HG02840 (cell line): Measurements from ENCODE around the gene ESR2.
"Not testable (repeated sequence)": the region's sequence is repeated elsewhere in the genome, so short reads cannot be mapped to it uniquely, and the experiment has no call there.

Source experiments
- ATAC-seq: cut with Tn5 transposase; IDR thresholded peaks from one replicate; pipeline ENCODE4 v1.9.1; 2021; ENCODE audit warnings: mild to moderate bottlenecking, moderate library complexity, moderate number of reproducible peaks; ENCODE audit not compliant: unreplicated experiment, low FRiP score

The ESR2 gene

DNA sequence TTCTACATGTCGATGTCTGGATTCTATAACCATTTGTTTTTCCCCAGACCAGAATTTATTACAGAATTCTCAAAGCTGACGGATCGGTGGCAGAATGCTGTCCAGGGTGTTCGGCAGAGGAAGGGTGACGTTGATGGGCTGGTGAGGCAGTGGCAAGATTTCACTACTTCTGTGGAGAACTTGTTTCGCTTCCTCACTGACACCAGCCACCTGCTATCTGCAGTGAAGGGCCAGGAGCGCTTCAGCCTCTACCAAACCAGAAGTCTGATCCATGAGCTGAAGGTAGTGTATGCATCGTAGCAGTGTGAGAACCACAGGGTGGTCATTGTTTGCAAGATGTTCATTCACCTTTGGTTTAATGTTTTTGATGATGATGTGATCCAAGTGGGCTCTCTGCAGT, 124.0 kb downstream of the ESR2 start:
- ATAC-seq = no peak

GRCh38 chr14:64159588-64159987, 134.6 kb downstream of the ESR2 start:
- no peak for ATAC-seq

DNA sequence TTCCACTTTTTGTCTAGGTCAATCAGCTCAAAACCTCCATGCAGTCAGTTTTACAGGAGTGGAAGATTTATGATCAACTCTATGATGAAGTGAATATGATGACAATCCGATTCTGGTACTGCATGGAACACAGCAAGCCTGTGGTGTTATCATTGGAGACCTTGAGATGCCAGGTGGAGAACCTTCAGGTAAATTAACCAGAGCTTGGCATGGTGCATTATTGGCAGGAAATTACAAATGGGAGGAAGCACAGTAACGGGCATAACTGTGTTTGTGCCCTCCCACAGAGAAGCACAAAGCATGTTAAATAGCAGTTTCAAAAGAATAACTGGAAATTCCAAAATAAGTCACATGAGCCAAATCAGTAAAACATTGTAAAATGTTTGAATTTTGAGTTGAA, 135.6 kb downstream of the ESR2 start:
- ATAC-seq = no peak

GRCh38 chr14:64149921-64150320, 144.2 kb downstream of the ESR2 start:
- no peak for ATAC-seq

DNA sequence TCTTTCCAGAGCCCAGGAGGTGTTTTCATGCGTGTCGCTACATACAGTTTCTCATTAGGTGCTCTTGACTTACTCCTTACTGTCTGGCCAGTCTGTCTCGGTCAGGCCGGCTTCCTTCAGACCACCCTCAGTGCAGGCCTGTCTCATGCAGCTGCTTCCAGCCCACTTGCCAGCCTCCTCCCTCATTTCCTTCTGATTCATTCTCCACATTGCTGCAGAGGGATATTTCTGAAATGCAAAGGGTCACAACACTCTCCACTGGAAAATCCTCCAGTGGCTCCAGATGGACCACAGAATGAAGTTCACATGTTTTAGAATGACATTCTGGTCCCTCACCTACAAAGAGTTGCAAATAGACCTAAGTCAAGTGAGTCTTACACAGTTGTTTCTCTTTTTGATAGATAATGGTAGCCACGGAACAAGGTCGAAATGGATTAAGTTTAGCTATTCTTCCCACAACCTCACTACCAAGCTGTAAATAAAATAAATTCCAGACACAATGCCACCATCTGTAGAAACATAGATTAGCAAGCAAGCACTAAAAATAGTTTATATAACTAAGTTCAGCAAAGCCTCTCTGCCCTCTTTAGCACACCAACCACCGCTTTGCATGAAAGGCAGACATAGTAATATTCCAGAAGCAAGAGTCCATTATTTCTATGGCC, 146.9 kb downstream of the ESR2 start:
- ATAC-seq = no peak

DNA sequence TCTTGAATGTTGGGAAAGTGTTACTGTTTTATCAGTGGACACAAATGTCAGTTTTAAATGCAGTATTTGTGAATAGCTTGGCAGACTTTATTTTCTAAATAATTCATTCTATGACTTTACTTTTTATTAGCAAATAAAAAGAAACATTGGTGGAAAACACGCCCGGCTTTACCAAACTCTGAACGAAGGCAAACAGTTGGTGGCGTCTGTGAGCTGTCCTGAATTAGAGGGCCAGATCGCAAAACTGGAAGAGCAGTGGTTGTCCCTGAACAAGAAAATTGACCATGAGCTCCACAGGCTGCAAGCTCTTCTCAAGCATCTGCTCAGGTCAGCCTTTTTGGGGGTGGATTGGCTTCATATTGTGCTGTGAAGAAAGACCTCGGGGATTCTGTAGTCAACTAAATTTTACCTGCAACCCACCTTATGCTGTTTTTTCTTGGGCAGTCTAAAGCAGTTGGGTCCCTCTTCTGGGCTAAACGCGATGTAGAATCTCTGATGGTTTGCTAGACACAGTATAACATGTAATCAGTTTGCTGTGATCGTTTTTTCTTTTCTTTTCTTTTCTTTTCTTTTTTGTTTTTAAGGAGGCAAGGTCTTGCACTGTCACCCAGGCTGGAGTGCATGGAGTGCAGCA, 156.4 kb downstream of the ESR2 start:
- no peak for ATAC-seq

- ATAC-seq = no peak
Observed at GRCh38 chr14:64126548-64126947, 167.6 kb downstream of the ESR2 start.

- ATAC-seq = no peak
Observed at GRCh38 chr14:64125270-64125669, 168.9 kb downstream of the ESR2 start.

GRCh38 chr14:64123241-64123822, 170.8 kb downstream of the ESR2 start:
- no peak for ATAC-seq

DNA sequence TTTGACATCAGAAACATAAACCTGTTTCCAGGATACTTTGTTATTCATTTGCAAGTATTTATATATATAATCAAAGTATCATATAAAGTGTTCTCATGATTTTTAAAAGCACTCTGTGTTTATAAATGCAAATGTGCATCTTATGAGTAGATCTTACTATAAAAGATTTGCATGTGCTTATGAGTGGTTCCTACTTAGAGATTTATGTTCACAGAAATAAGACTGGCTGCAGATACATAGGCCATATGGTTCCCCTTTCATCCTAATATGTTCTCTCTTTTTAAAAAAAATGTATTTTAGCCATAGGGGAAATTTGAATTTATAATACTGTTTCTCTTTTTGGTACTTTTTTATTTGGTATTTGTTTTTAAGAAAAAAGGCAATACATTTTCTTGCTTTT, 174.2 kb downstream of the ESR2 start:
- no peak for ATAC-seq

DNA sequence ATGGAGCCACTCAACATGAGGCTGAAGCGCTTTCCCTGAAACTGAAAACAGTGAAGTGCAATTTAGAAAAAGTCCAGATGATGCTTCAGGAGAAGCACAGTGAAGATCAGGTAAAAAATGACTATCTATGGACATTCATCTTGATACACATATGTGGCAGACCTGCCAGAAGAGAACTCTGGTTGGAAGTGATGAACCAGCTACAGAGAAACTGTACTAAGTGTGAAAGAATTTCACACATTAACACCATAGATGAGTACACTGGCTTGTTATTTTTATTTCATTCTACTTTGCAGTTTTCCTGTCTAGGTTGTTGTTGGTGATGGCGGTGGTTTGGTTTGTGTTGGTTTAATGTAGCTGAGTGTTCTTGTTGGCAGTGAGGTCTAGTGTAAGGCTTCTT, 174.7 kb downstream of the ESR2 start:
- no peak for ATAC-seq

DNA sequence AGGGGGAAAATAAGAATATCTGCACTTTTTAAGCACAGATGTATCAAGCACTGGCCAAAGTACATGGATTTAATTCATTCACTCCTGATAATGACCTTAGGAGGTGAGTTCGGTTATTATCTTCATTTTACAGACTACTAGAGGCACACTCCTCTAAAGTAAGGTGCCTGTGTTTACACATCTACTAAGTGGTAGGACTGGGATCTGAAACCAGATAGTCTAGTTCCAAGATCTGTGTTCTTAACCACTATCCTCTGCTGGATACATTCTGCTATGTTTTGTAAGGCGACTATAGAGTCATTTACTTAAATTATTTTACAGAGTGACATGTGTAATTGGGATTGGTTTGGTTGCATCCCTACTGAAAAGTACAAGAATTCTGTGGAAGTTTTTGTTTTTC, 175.3 kb downstream of the ESR2 start:
- no peak for ATAC-seq

- not testable (repeated sequence) for ATAC-seq
Observed at GRCh38 chr14:64118403-64118742, 175.8 kb downstream of the ESR2 start.

GRCh38 chr14:64117671-64118402, 176.3 kb downstream of the ESR2 start:
- no peak for ATAC-seq

- ATAC-seq = no peak
Observed at GRCh38 chr14:64115401-64115800, 178.8 kb downstream of the ESR2 start.

- ATAC-seq = no peak
Observed at GRCh38 chr14:64114796-64115195, 179.4 kb downstream of the ESR2 start.

- ATAC-seq = no peak
Observed at GRCh38 chr14:64114166-64114565, 180.0 kb downstream of the ESR2 start.

GRCh38 chr14:64112867-64113678, 181.1 kb downstream of the ESR2 start:
- no peak for ATAC-seq

- no peak for ATAC-seq
Observed at GRCh38 chr14:64110802-64111201, 183.4 kb downstream of the ESR2 start.

GRCh38 chr14:64109819-64110554, 184.2 kb downstream of the ESR2 start:
- ATAC-seq = no peak
